Heart left ventricle (tissue), 16 donors: ENCODE results near the gene WDR6. TPM values are rescaled to one million over a fixed set of nuclear protein-coding genes. Genes with fewer than 3 reads are reported as not detected.

Experiments
- ATAC-seq, 4 donors: fragments of 200-7000 bp; cut with Tn5 transposase; one replicate each; pipeline ENCODE4 v1.9.1; 2020 to 2022; ENCODE audit warnings: moderate library complexity in 4 of 4, mild to moderate bottlenecking in 3 of 4, moderate number of reproducible peaks in 1 of 4
- DNase-seq, 5 donors: peaks; one replicate each; pipeline ENCODE4 v3.0.0-alpha.2; 2020
- H3K27ac ChIP-seq, 12 donors: fragments of 200-600 bp; sonication (generic) in 4 of 12; one replicate each; pipeline versions ENCODE4 v1.5.0 to v1.8.0; 2016 to 2022; ENCODE audit warnings: mild to moderate bottlenecking in 2 of 12
- H3K27me3 ChIP-seq, 9 donors: fragments of 200-600 bp; sonication (generic) in 2 of 9; one replicate each; pipeline versions ENCODE4 v1.5.1 to v1.8.0; 2016 to 2022; ENCODE audit warnings: mild to moderate bottlenecking in 3 of 9
- H3K36me3 ChIP-seq, 9 donors: fragments of 200-600 bp; sonication (generic) in 2 of 9; one replicate each; pipeline versions ENCODE4 v1.5.0 to v1.8.0; 2018 to 2022; ENCODE audit warnings: mild to moderate bottlenecking in 2 of 9
- H3K4me1 ChIP-seq, 12 donors: fragments of 200-600 bp; sonication (generic) in 4 of 12; one replicate each; pipeline versions ENCODE4 v1.5.0 to v1.8.0; 2016 to 2022; ENCODE audit warnings: mild to moderate bottlenecking in 3 of 12
- H3K4me3 ChIP-seq, 12 donors: fragments of 200-600 bp; sonication (generic) in 4 of 12; one replicate each; pipeline versions ENCODE4 v1.5.0 to v1.8.0; 2017 to 2022; ENCODE audit warnings: mild to moderate bottlenecking in 9 of 12, moderate library complexity in 4 of 12
- H3K9me3 ChIP-seq, 12 donors: fragments of 200-600 bp; sonication (generic) in 4 of 12; one replicate each; pipeline versions ENCODE4 v1.5.0 to v1.8.0; 2016 to 2022; ENCODE audit warnings: mild to moderate bottlenecking in 1 of 12
- CTCF ChIP-seq, 12 donors: fragments of 200-600 bp; sonication (generic) in 4 of 12; IDR thresholded peaks; one replicate each; pipeline versions ENCODE4 v1.5.0 to v1.8.0; 2018 to 2022; ENCODE audit warnings: antibody characterized with exemption in 12 of 12, mild to moderate bottlenecking in 5 of 12
- POLR2A ChIP-seq, 2 donors: fragments of 450-650 bp; IDR thresholded peaks; one replicate each; pipeline ENCODE4 v1.6.1; 2017; ENCODE audit warnings: antibody characterized with exemption in 2 of 2, mild to moderate bottlenecking in 2 of 2, moderate library complexity in 2 of 2
- WGBS, 4 donors: extraction: QIAGEN DNeasy Blood & Tissue Kit in 2 of 4; methylation state at CpG; one replicate each; pipeline versions ENCODE4 v1.1.5 to v1.1.7; 2013 to 2018; 5-methylcytosine and 5-hydroxymethylcytosine counted together
- intact Hi-C, 10 donors: fragments of 100-400 bp; cut with DNase I; formaldehyde crosslinking; loops; one replicate each; pipeline versions ENCODE4 v1.11.1 to v1.14.2; 2022
- polyA plus RNA-seq, 2 donors: library from polyadenylated mRNA; stranded (reverse); fragments of 200-250 nt; gene quantifications; one replicate each; pipeline ENCODE4 v1.2.3, GENCODE V29; 2013
- total RNA-seq, 9 donors: library from RNA; depleted of rRNA in 2 of 9; stranded (reverse); fragments of >200 nt in 2 of 9; fragmentation: NEBNext Ultra II Directional in 3 of 9; extraction: Animal tissue kit (Norgen Biotek cat#: 25700) in 3 of 9; gene quantifications; one replicate each; pipeline versions ENCODE4 v1.1.0 to v1.2.4, GENCODE V29; 2016 to 2023
- donor health status: ischemic (EF 13 %, LVEDD 7.1; RV severe dilation, severe dysfunction).
- donor health status: healthy with polysubstance abuse.
- donor health status: DM: no; HTN: yes; CAD: no.
- donor health status: DM: no; HTN: no; CAD: no.
- donor health status: ischemic (EF 25% LVEDD 6.9; RV normal size, moderate dysfunction).
- donor health status: ischemic (EF 25% LVEDD 5.7; RV mildly dilated, moderate dysfunction).
- donor health status: healthy.
- donor health status: DM: yes; HTN: yes; CAD: no.
- donor health status: ischemic (EF 35%, LVEDD 5.7; RV mildly dilated, moderate dysfunction).
- donor health status: nonischemic (EF 11% LVEDD 7.7; RV severe dilation, severe dysfunction).
- donor health status: DM: yes; HTN: yes; CAD: no.
- donor health status: PGD.
- donor health status: ischemic (EF 29% LVEDD 5.4; RV normal size, mild dysfunction).
- donor health status: nonischemic (EF 23%, LVEDD 6.1; RV moderate dilation, normal function).

The WDR6 gene
- total and polyA plus RNA-seq, 11 donors, result 56.2 to 91.2 (median 77.9) TPM

DNA sequence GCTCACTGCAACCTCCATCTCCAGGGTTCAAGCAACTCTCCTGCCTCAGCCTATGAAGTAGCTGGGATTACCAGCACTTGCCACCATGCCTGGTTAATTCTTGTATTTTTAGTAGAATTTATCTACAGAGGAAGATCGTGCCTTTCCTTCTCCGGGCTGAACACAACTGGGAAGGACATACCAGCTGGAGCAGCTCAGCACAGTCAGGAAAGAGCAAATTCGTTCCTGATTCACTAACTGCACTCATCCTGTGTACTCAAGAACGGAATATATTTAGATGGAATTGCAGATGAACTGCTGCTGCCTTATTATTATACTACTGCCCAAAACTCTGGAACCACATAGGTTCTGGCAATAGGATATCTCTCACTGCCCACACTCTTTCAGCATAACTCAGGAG is 44.3 kb upstream of the WDR6 start:
- H3K36me3 ChIP-seq, result peaks cover 0 to 92% (median 72%) of the 10 kb centered on the region in 9 donors
- DNase-seq (no peak), ATAC-seq (no peak)
- TF ChIP-seq POLR2A (IDR thresholded peaks at IDR 0.05), result no peak
- TF ChIP-seq CTCF (IDR thresholded peaks at IDR 0.05), result no peak
- H3K4me1 ChIP-seq, result no peaks in the 10 kb centered on the region
- no peaks in the 10 kb centered on the region for H3K9me3 ChIP-seq
- no peak overlapping the region for H3K4me3 ChIP-seq
- intact Hi-C loops, result loop anchor here in 2 of 10 donors (10.0 kb wide), 2 partner anchors 88 to 352 kb away; no protein-coding TSS in a partner anchor
- WGBS, 4 donors, result 52 to 75% (median 62%) methylated on average over 4 of the region's 4 CpGs
- no peaks in the 10 kb centered on the region for H3K27me3 ChIP-seq
- no peak overlapping the region for H3K27ac ChIP-seq

DNA sequence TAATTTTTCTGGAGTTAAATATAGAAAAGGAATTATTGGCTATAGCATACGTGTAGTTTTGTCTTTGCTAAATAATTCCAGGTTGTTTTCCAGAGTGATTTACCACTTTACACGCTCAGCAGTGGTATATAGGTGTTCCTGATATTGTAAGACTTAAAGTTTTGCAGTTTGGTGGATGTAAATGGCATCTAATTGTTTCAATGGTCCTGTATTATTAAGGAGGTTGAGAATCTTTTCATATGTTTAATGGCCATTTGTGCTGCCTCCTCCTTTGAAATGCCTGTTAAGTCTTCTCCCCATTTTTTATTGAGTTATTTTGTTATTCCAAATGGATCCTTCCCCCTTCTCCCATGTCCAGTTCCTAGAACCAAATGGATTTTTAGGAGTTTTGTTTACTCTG is 43.6 kb upstream of the WDR6 start:
- Histone ChIP-seq H3K36me3 (peaks cover 0 to 92% (median 72%) of the 10 kb centered on the region in 9 donors), H3K27me3 (no peaks in the 10 kb centered on the region), H3K4me1 (no peaks in the 10 kb centered on the region), H3K27ac (no peak overlapping the region), H3K9me3 (no peaks in the 10 kb centered on the region), H3K4me3 (no peak overlapping the region)
- intact Hi-C loops, result loop anchor here in 2 of 10 donors (10.0 kb wide), 2 partner anchors 89 to 351 kb away; no protein-coding TSS in a partner anchor
- TF ChIP-seq CTCF (IDR thresholded peaks at IDR 0.05) (no peak), POLR2A (IDR thresholded peaks at IDR 0.05) (no peak)
- ATAC-seq (no peak), DNase-seq (no peak)
- 67 to 84% (median 75%) methylated on average over 2 of the region's 2 CpGs for WGBS, 4 donors

- Histone ChIP-seq H3K9me3 (no peaks in the 10 kb centered on the region), H3K27ac (no peak overlapping the region), H3K4me1 (no peaks in the 10 kb centered on the region), H3K36me3 (peaks cover 5 to 100% (median 97%) of the 10 kb centered on the region in 9 donors), H3K4me3 (no peak overlapping the region), H3K27me3 (no peaks in the 10 kb centered on the region)
- intact Hi-C loops, result loop anchor here in 2 of 10 donors (10.0 kb wide), 2 partner anchors 92 to 348 kb away; no protein-coding TSS in a partner anchor
- TF ChIP-seq CTCF (IDR thresholded peaks at IDR 0.05) (no peak), POLR2A (IDR thresholded peaks at IDR 0.05) (no peak)
- no peak for DNase-seq
- ATAC-seq, result no peak
- 93 to 99% (median 95%) methylated on average over 3 of the region's 3 CpGs for WGBS, 4 donors
These were observed 40.8 kb upstream of the WDR6 start for GRCh38 chr3:48966367-48966766.

- H3K27ac ChIP-seq, result no peak overlapping the region
- WGBS, 4 donors, result 77 to 87% (median 84%) methylated on average over 7 of the region's 7 CpGs
- TF ChIP-seq POLR2A (IDR thresholded peaks at IDR 0.05) (no peak), CTCF (IDR thresholded peaks at IDR 0.05) (no peak)
- ATAC-seq (peak in 3 of 4 donors; percentile 38 to 42 (median 41)), DNase-seq (no peak)
- H3K36me3 ChIP-seq, result peaks cover 5 to 100% (median 98%) of the 10 kb centered on the region in 9 donors
- intact Hi-C loops, result loop anchor here in 2 of 10 donors (10.0 kb wide), 2 partner anchors 92 to 348 kb away; no protein-coding TSS in a partner anchor
- H3K27me3 ChIP-seq, result no peaks in the 10 kb centered on the region
- no peak overlapping the region for H3K4me3 ChIP-seq
- H3K4me1 ChIP-seq, result no peaks in the 10 kb centered on the region
- H3K9me3 ChIP-seq, result no peaks in the 10 kb centered on the region
These were observed 40.3 kb upstream of the WDR6 start for GRCh38 chr3:48966876-48967361.
